ENCODE results near the gene PAK6.

The PAK6 gene

GRCh38 chr15:40256638-40257235 is 17.9 kb downstream of the PAK6 start:
- CTCF ChIA-PET = interaction anchor here (3.3 kb wide), 1 partner anchor 17 kb away, joined by 26 read pairs; no protein-coding TSS in a partner anchor
- H3K9me3 ChIP-seq (ENCODE audit: control extremely low read depth in 1 of 5, control insufficient read depth in 4 of 5, insufficient read depth in 2 of 5, low read depth in 1 of 5, low read length in 4 of 5) = no peaks in the 10 kb centered on the region
- no peak overlapping the region for H3K4me3 ChIP-seq (ENCODE audit: control insufficient read depth in 1 of 7, extremely low read depth in 1 of 7, insufficient read depth in 4 of 7, low read depth in 2 of 7, low read length in 6 of 7)
- peak in 1 of 3 donors; percentile 40 for DNase-seq
- POLR2A ChIA-PET = no interaction called here
- H3K27ac ChIP-seq (ENCODE audit: insufficient read depth in 1 of 2, low read depth in 1 of 2, low read length in 2 of 2, poor library complexity in 1 of 2, severe bottlenecking in 2 of 2) = no peak overlapping the region
- WGBS (ENCODE audit: insufficient coverage) = 85% methylated on average over 16 of the region's 17 CpGs
- peaks cover 0 to 17% (median 16%) of the 10 kb centered on the region in 4 experiments for H3K4me1 ChIP-seq (ENCODE audit: control extremely low read depth in 1 of 4, control insufficient read depth in 4 of 4, insufficient read depth in 4 of 4, low read length in 3 of 4)
- peaks cover 0 to 29% (median 11%) of the 10 kb centered on the region in 5 experiments for H3K27me3 ChIP-seq (replicated peaks in 2 of 5; ENCODE audit: control insufficient read depth in 4 of 5, insufficient read depth in 5 of 5, low read length in 4 of 5)
- no peaks in the 10 kb centered on the region for H3K36me3 ChIP-seq (ENCODE audit: control insufficient read depth in 4 of 4, insufficient read depth in 4 of 4, low read length in 3 of 4)

DNA sequence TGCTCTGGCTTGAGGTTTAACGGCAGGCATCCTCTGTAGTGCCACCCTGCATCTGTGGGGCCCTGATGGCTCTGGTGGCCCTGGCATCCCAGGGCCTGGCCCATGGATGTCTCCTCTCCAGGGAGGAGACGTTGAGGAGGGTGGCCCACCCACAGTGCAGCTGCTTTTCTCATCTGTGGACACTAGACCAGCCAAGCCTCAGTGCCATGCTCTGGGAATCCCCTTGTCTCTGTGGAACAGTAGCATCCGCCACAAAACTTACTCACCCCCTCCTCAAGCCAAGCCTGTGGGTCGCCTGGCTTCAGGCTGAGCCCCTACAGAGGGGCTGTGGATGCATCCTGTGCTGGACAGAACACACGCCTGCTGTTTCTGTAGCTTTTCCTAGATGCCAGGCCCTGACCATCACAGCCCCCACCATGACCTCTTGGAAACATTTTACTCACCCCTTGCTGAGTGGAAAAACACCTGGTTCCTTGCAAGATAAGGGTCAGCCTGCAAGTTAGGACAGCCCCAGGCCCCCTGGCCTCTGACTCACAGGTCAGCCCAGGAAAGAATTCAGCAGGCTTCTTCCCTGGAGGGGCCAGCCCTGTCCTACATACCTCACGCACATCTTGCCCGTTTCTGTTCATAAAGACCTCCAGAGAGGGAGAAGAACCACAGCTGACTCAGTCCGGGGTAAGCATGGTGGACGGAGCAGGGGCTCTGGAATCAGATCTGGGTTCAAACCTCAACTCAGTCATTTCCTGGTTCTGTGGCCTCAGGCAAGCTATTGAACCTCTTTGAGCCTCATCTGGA is 19.0 kb downstream of the PAK6 start:
- CTCF ChIA-PET = interaction anchor here (0.6 to 3.3 kb wide), 3 partner anchors 12 to 21 kb away, joined by 3 to 26 read pairs (median 3); no protein-coding TSS in a partner anchor
- WGBS (ENCODE audit: insufficient coverage) = 74% methylated on average over 6 of the region's 9 CpGs

GRCh38 chr15:40258544-40258943 is 19.7 kb downstream of the PAK6 start:
- 77% methylated on average over 8 of the region's 8 CpGs for WGBS (ENCODE audit: insufficient coverage)
- H3K9me3 ChIP-seq (ENCODE audit: control extremely low read depth in 1 of 5, control insufficient read depth in 4 of 5, insufficient read depth in 2 of 5, low read depth in 1 of 5, low read length in 4 of 5) = no peaks in the 10 kb centered on the region
- H3K4me1 ChIP-seq (ENCODE audit: control extremely low read depth in 1 of 4, control insufficient read depth in 4 of 4, insufficient read depth in 4 of 4, low read length in 3 of 4) = peaks cover 0 to 6% (median under 1%) of the 10 kb centered on the region in 4 experiments
- H3K27ac ChIP-seq (ENCODE audit: insufficient read depth in 1 of 2, low read depth in 1 of 2, low read length in 2 of 2, poor library complexity in 1 of 2, severe bottlenecking in 2 of 2) = no peak overlapping the region
- POLR2A ChIA-PET = no interaction called here
- no peak overlapping the region for H3K4me3 ChIP-seq (ENCODE audit: control insufficient read depth in 1 of 7, extremely low read depth in 1 of 7, insufficient read depth in 4 of 7, low read depth in 2 of 7, low read length in 6 of 7)
- no peaks in the 10 kb centered on the region for H3K36me3 ChIP-seq (ENCODE audit: control insufficient read depth in 4 of 4, insufficient read depth in 4 of 4, low read length in 3 of 4)
- H3K27me3 ChIP-seq (replicated peaks in 2 of 5; ENCODE audit: control insufficient read depth in 4 of 5, insufficient read depth in 5 of 5, low read length in 4 of 5) = peaks cover 0 to 13% (median 6%) of the 10 kb centered on the region in 5 experiments
- CTCF ChIA-PET = interaction anchor here (0.6 to 3.3 kb wide), 5 partner anchors 8 to 32 kb away, joined by 3 to 26 read pairs (median 3); no protein-coding TSS in a partner anchor
- no peak for DNase-seq

More for the DNA sequence above, 19.0 kb downstream of the PAK6 start:
- no peak overlapping the region for H3K4me3 ChIP-seq (ENCODE audit: control insufficient read depth in 1 of 7, extremely low read depth in 1 of 7, insufficient read depth in 4 of 7, low read depth in 2 of 7, low read length in 6 of 7)
- DNase-seq = no peak
- H3K27me3 ChIP-seq (replicated peaks in 2 of 5; ENCODE audit: control insufficient read depth in 4 of 5, insufficient read depth in 5 of 5, low read length in 4 of 5) = peaks cover 0 to 19% (median 9%) of the 10 kb centered on the region in 5 experiments
- H3K9me3 ChIP-seq (ENCODE audit: control extremely low read depth in 1 of 5, control insufficient read depth in 4 of 5, insufficient read depth in 2 of 5, low read depth in 1 of 5, low read length in 4 of 5) = no peaks in the 10 kb centered on the region
- H3K27ac ChIP-seq (ENCODE audit: insufficient read depth in 1 of 2, low read depth in 1 of 2, low read length in 2 of 2, poor library complexity in 1 of 2, severe bottlenecking in 2 of 2) = no peak overlapping the region
- POLR2A ChIA-PET = no interaction called here
- peaks cover 0 to 10% (median 8%) of the 10 kb centered on the region in 4 experiments for H3K4me1 ChIP-seq (ENCODE audit: control extremely low read depth in 1 of 4, control insufficient read depth in 4 of 4, insufficient read depth in 4 of 4, low read length in 3 of 4)
- H3K36me3 ChIP-seq (ENCODE audit: control insufficient read depth in 4 of 4, insufficient read depth in 4 of 4, low read length in 3 of 4) = no peaks in the 10 kb centered on the region

GRCh38 chr15:40259021-40259420 is 20.2 kb downstream of the PAK6 start:
- Histone ChIP-seq H3K9me3 (ENCODE audit: control extremely low read depth in 1 of 5, control insufficient read depth in 4 of 5, insufficient read depth in 2 of 5, low read depth in 1 of 5, low read length in 4 of 5) (no peaks in the 10 kb centered on the region), H3K36me3 (ENCODE audit: control insufficient read depth in 4 of 4, insufficient read depth in 4 of 4, low read length in 3 of 4) (no peaks in the 10 kb centered on the region), H3K4me1 (ENCODE audit: control extremely low read depth in 1 of 4, control insufficient read depth in 4 of 4, insufficient read depth in 4 of 4, low read length in 3 of 4) (peaks cover 0 to 6% (median 0%) of the 10 kb centered on the region in 4 experiments), H3K27me3 (replicated peaks in 2 of 5; ENCODE audit: control insufficient read depth in 4 of 5, insufficient read depth in 5 of 5, low read length in 4 of 5) (peaks cover 0 to 8% (median 5%) of the 10 kb centered on the region in 5 experiments), H3K27ac (ENCODE audit: insufficient read depth in 1 of 2, low read depth in 1 of 2, low read length in 2 of 2, poor library complexity in 1 of 2, severe bottlenecking in 2 of 2) (no peak overlapping the region), H3K4me3 (ENCODE audit: control insufficient read depth in 1 of 7, extremely low read depth in 1 of 7, insufficient read depth in 4 of 7, low read depth in 2 of 7, low read length in 6 of 7) (no peak overlapping the region)
- WGBS (ENCODE audit: insufficient coverage) = 60% methylated on average over 2 of the region's 7 CpGs
- DNase-seq = no peak
- CTCF ChIA-PET = interaction anchor here (0.9 to 3.3 kb wide), 4 partner anchors 9 to 32 kb away, joined by 3 to 26 read pairs (median 3); no protein-coding TSS in a partner anchor
- POLR2A ChIA-PET = no interaction called here

DNA sequence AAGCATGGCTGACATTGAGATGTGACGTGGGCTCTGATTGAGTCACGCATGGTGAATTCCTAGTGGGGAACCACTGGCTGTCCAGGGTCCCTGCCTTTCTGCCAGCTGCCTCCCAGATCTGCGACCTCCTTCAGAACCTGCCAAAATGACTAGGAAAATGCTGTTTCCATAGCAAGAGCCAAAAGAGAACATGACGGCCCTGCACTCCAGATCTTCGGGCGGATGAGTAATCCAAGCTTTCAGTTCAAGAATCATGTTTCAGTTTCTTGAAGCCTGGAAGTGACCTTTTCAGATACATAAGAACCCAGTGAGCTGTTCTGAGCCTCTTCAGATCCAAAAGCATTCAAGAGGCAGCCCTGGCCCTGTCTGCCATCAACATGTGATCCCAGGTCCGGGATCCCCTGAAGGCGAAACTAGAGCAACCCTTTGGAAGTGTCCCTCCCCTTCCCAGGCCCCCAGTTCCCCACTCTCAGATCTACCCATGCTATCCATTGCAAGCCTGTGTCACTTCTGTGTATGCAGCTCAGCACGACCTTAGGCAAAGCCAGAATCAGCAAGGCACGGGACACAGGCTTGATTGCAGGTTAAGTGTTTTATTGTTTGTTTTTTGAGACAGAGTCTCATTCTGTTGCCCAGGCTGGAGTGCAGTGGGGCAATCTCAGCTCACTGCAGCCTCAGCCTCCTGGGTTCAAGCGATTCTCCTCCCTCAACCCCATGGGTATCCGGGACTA is 24.3 kb downstream of the PAK6 start:
- no peaks in the 10 kb centered on the region for H3K36me3 ChIP-seq (ENCODE audit: control insufficient read depth in 4 of 4, insufficient read depth in 4 of 4, low read length in 3 of 4)
- H3K4me1 ChIP-seq (ENCODE audit: control extremely low read depth in 1 of 4, control insufficient read depth in 4 of 4, insufficient read depth in 4 of 4, low read length in 3 of 4) = peaks cover 0 to 6% (median 0%) of the 10 kb centered on the region in 4 experiments
- CTCF ChIA-PET = interaction anchor here (0.7 to 5.7 kb wide), 7 partner anchors 9 to 48 kb away, joined by 3 to 49 read pairs (median 7); no protein-coding TSS in a partner anchor
- DNase-seq = no peak
- no peak overlapping the region for H3K4me3 ChIP-seq (ENCODE audit: control insufficient read depth in 1 of 7, extremely low read depth in 1 of 7, insufficient read depth in 4 of 7, low read depth in 2 of 7, low read length in 6 of 7)
- POLR2A ChIA-PET = interaction anchor here (0.6 kb wide), 1 partner anchor 10 kb away, joined by 3 read pairs; no protein-coding TSS in a partner anchor
- WGBS (ENCODE audit: insufficient coverage) = 98% methylated on average over 8 of the region's 12 CpGs
- H3K27ac ChIP-seq (ENCODE audit: insufficient read depth in 1 of 2, low read depth in 1 of 2, low read length in 2 of 2, poor library complexity in 1 of 2, severe bottlenecking in 2 of 2) = no peak overlapping the region
- peaks cover 0 to 4% (median 0%) of the 10 kb centered on the region in 5 experiments for H3K27me3 ChIP-seq (replicated peaks in 2 of 5; ENCODE audit: control insufficient read depth in 4 of 5, insufficient read depth in 5 of 5, low read length in 4 of 5)
- H3K9me3 ChIP-seq (ENCODE audit: control extremely low read depth in 1 of 5, control insufficient read depth in 4 of 5, insufficient read depth in 2 of 5, low read depth in 1 of 5, low read length in 4 of 5) = no peaks in the 10 kb centered on the region

DNA sequence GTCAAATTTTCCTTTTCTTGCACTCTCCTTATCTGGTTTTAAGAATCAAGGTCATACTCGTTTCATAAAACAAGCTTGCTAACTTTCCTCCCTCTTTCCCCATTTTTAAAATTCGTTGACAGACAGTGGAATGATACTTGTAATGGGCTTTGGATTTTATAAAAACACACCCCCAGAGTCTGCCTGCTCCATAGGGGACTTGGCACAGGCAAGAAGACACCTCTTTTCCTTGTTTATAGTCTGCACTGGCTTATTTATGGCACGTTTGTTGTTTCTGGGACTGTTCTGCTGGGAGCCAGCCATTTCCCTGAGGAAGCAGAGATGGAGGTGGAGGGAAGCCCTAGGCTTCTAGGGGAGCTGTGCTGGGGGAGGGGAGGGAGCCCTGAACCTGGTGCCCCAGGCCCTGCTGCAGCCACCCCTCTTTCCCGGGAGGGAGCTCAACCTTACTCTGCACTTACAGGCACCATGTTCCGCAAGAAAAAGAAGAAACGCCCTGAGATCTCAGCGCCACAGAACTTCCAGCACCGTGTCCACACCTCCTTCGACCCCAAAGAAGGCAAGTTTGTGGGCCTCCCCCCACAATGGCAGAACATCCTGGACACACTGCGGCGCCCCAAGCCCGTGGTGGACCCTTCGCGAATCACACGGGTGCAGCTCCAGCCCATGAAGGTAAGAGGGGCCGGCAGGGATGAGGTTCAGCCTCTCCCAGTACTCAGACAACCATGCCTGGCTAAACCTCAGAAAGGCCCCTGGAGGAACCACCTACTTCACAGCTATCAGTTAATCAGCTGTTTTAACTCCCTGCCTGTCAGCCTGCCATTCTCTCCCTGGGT is 25.7 kb downstream of the PAK6 start:
- Histone ChIP-seq H3K27ac (ENCODE audit: insufficient read depth in 1 of 2, low read depth in 1 of 2, low read length in 2 of 2, poor library complexity in 1 of 2, severe bottlenecking in 2 of 2) (no peak overlapping the region), H3K4me1 (ENCODE audit: control extremely low read depth in 1 of 4, control insufficient read depth in 4 of 4, insufficient read depth in 4 of 4, low read length in 3 of 4) (no peaks in the 10 kb centered on the region), H3K36me3 (ENCODE audit: control insufficient read depth in 4 of 4, insufficient read depth in 4 of 4, low read length in 3 of 4) (no peaks in the 10 kb centered on the region), H3K27me3 (replicated peaks in 2 of 5; ENCODE audit: control insufficient read depth in 4 of 5, insufficient read depth in 5 of 5, low read length in 4 of 5) (peaks cover 0 to 4% (median 0%) of the 10 kb centered on the region in 5 experiments), H3K9me3 (ENCODE audit: control extremely low read depth in 1 of 5, control insufficient read depth in 4 of 5, insufficient read depth in 2 of 5, low read depth in 1 of 5, low read length in 4 of 5) (no peaks in the 10 kb centered on the region), H3K4me3 (ENCODE audit: control insufficient read depth in 1 of 7, extremely low read depth in 1 of 7, insufficient read depth in 4 of 7, low read depth in 2 of 7, low read length in 6 of 7) (no peak overlapping the region)
- WGBS (ENCODE audit: insufficient coverage) = 95% methylated on average over 12 of the region's 16 CpGs
- DNase-seq = no peak
- ChIA-PET CTCF (interaction anchor here (0.7 to 5.7 kb wide), 6 partner anchors 9 to 56 kb away, joined by 3 to 49 read pairs (median 6); no protein-coding TSS in a partner anchor), POLR2A (interaction anchor here (0.6 kb wide), 1 partner anchor 8 kb away, joined by 3 read pairs; no protein-coding TSS in a partner anchor)
